ENCODE measurements around the gene EDEM1. TPM values are rescaled to one million over a fixed set of nuclear protein-coding genes. Genes with fewer than 3 reads are reported as not detected.

EDEM1 gene
- total RNA-seq = 100 to 1,000 TPM in 4 of 6 donors, 10 to 100 TPM in 2; 84.5 to 307 (median 146) TPM

DNA sequence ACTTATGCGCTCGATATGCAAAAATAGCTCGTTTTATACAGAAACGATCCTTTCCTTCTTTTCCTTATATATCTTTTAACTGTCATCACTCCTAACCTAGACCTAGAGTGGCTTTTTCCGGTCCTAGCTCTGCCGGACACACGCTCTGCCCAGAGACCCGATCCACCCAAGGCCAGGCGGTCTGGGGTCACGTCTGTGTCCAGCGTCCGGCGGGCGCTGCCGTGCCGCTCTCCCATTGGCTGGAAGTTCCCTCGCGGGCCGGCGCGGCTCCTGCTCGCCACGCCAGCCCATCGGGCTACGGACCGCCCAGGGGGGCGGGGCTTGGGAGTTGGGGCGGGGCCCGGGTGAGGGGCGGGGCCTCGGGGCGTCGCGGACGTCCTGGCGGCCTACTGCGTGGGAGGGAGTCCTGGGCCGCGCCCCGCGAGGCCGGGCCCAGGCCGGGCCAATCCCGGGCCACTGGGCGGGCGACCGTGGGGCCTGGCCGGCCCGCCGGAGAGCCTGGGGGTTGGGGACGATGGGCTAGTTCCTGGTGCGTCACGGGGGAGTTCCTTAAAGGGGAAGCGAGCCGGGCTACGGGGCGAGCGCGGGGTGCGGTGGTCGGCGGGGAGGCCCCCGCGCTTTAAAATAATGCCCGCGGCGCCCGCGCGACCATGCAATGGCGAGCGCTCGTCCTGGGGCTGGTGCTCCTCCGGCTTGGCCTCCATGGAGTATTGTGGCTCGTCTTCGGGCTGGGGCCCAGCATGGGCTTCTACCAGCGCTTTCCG is at the start of gene EDEM1:
Gene EDEM1 (plus strand): TSS at position 552 of the 764 bp plus-strand sequence. CDS start 99 bp downstream, at position 651.
- 0% methylated on average over 18 to 30 of the region's 78 CpGs for WGBS, 2 donors
- Histone ChIP-seq H3K27ac (peak within 1 kb of the TSS; percentile 97 to 99 (median 98)), H3K4me1 (peaks cover 41 to 54% (median 48%) of the 10 kb centered on the region in 4 donors), H3K36me3 (peaks cover 0 to 7% (median 0%) of the 10 kb centered on the region in 4 donors), H3K9me3 (no peaks in the 10 kb centered on the region), H3K27me3 (no peaks in the 10 kb centered on the region), H3K4me3 (peak within 1 kb of the TSS; percentile 69 to 99 (median 86))
- peak; percentile 97 for ATAC-seq (ENCODE audit: low FRiP score in 2 of 2)
- TF ChIP-seq, protein P1, sequence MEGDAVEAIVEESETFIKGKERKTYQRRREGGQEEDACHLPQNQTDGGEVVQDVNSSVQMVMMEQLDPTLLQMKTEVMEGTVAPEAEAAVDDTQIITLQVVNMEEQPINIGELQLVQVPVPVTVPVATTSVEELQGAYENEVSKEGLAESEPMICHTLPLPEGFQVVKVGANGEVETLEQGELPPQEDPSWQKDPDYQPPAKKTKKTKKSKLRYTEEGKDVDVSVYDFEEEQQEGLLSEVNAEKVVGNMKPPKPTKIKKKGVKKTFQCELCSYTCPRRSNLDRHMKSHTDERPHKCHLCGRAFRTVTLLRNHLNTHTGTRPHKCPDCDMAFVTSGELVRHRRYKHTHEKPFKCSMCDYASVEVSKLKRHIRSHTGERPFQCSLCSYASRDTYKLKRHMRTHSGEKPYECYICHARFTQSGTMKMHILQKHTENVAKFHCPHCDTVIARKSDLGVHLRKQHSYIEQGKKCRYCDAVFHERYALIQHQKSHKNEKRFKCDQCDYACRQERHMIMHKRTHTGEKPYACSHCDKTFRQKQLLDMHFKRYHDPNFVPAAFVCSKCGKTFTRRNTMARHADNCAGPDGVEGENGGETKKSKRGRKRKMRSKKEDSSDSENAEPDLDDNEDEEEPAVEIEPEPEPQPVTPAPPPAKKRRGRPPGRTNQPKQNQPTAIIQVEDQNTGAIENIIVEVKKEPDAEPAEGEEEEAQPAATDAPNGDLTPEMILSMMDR (IDR thresholded peaks at IDR 0.05) = peak in 2 of 6 experiments; percentile 6 to 25
- TF ChIP-seq POLR2A (IDR thresholded peaks at IDR 0.05) (peak; percentile 46 to 97 (median 74)), POLR2AphosphoS5 (IDR thresholded peaks at IDR 0.05) (peak; percentile 56 to 72), EP300 (IDR thresholded peaks at IDR 0.05) (peak in 1 of 4 donors; percentile 19)
- peak; percentile 97 to 100 for DNase-seq

DNA sequence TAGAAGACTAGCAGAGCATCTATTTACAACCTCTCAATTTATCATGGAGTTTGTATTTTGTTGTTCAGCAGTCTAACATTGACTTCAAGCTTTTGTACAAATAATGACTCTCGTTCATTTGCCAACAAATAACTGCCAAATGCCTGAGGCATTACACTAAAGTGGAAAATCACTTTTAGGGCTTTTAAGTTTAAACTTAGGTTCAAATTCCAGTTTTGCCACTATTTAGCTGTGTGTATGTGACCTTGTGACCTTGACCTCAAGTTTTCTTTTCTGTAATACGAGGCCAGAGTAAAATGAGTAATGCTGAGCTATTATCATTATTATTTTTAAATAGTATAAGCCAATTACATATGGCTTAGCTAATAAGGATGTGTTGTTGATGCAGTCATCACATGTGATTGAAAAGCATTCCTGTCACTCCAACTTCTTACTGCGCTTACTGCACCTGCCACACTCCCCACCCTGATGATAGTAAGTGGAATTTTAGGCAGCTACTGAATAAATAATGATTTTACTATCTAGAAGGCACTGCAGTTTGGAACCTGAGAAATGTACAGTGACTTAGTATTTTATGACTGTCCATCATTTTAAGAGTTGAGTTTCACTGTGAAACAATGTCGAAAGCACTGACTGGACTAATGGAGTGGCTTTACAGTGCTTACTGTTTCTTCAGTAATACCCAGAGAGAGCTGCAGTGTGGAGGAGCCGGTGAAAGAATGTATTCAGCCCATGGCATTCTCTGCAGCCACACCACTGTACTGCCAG is 49.1 kb upstream of the EDEM1 start:
- no peak for TF ChIP-seq EP300 (IDR thresholded peaks at IDR 0.05)
- TF ChIP-seq, protein P1 (IDR thresholded peaks at IDR 0.05) = no peak
- TF ChIP-seq POLR2A (IDR thresholded peaks at IDR 0.05) = no peak
- TF ChIP-seq POLR2AphosphoS5 (IDR thresholded peaks at IDR 0.05) = no peak
- DNase-seq = no peak
- no peaks in the 10 kb centered on the region for H3K9me3 ChIP-seq
- ATAC-seq (ENCODE audit: low FRiP score in 2 of 2) = peak in 1 of 2 donors; percentile 25
- H3K4me1 ChIP-seq = peaks cover 47 to 65% (median 54%) of the 10 kb centered on the region in 4 donors
- no peaks in the 10 kb centered on the region for H3K36me3 ChIP-seq
- H3K27me3 ChIP-seq = no peaks in the 10 kb centered on the region
- 45 to 49% methylated on average over 5 of the region's 5 CpGs for WGBS, 2 donors
- peak overlapping the region in 3 of 4 donors; percentile 1 to 46 (median 36) for H3K27ac ChIP-seq
- no peak overlapping the region for H3K4me3 ChIP-seq

DNA sequence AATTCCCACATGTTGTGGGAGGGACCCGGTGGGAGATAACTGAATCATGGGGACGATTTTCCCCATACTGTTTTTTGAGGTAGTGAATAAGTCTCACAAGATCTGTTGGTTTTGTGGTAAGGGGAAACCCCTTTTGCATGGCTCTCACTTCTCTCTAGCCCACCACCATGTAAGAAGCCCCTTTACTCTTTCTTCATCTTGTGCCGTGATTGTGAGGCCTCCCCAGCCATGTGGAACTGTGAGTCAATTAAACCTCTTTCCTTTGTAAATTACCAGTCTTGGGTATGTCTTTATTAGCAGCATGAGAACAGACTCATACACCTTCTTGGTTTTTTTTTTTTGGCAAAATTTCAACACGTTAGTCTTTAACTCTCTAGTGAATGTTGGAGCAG is 47.3 kb upstream of the EDEM1 start:
- no peaks in the 10 kb centered on the region for H3K9me3 ChIP-seq
- H3K4me1 ChIP-seq = peaks cover 44 to 70% (median 58%) of the 10 kb centered on the region in 4 donors
- DNase-seq (no peak), ATAC-seq (ENCODE audit: low FRiP score in 2 of 2) (no peak)
- no peaks in the 10 kb centered on the region for H3K27me3 ChIP-seq
- no peak overlapping the region for H3K4me3 ChIP-seq
- H3K36me3 ChIP-seq = no peaks in the 10 kb centered on the region
- peak overlapping the region; percentile 3 to 48 (median 29) for H3K27ac ChIP-seq
- 57 to 62% methylated on average over 4 of the region's 4 CpGs for WGBS, 2 donors
- TF ChIP-seq, protein P1 (IDR thresholded peaks at IDR 0.05) = no peak
- no peak for TF ChIP-seq POLR2A (IDR thresholded peaks at IDR 0.05)
- no peak for TF ChIP-seq EP300 (IDR thresholded peaks at IDR 0.05)
- TF ChIP-seq POLR2AphosphoS5 (IDR thresholded peaks at IDR 0.05) = no peak

DNA sequence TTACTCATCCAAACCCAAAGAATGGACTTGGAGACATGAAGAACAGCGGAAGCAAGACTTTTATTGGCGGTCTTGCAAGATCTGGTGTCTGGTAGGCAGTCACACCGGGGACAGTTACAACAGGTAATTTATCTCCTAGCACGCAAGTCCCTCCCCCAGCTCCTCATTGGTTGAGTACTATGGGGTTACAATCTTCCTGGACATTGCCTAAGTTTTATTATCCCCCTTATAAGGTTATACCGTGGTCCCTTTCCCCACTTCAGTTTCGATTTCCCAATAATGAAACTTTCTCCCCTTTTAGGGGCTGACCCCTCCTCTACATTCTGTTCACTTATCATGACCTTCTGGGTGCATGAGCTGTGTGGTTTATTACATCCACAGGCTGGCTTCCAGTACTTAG is 46.7 kb upstream of the EDEM1 start:
- no peak for TF ChIP-seq EP300 (IDR thresholded peaks at IDR 0.05)
- TF ChIP-seq, protein P1 (IDR thresholded peaks at IDR 0.05) = no peak
- no peak for TF ChIP-seq POLR2AphosphoS5 (IDR thresholded peaks at IDR 0.05)
- no peak for TF ChIP-seq POLR2A (IDR thresholded peaks at IDR 0.05)
- Histone ChIP-seq H3K4me1 (peaks cover 47 to 72% (median 61%) of the 10 kb centered on the region in 4 donors), H3K27me3 (no peaks in the 10 kb centered on the region), H3K9me3 (no peaks in the 10 kb centered on the region), H3K36me3 (no peaks in the 10 kb centered on the region), H3K27ac (peak overlapping the region in 1 of 4 donors; percentile 3), H3K4me3 (no peak overlapping the region)
- 87 to 94% methylated on average over 6 of the region's 6 CpGs for WGBS, 2 donors
- ATAC-seq (ENCODE audit: low FRiP score in 2 of 2) (no peak), DNase-seq (no peak)
